ENCODE measurements around the gene SPRR2D. TPM values are rescaled to one million over a fixed set of nuclear protein-coding genes. Genes with fewer than 3 reads are reported as not detected.
"Not testable (repeated sequence)": the region's sequence is repeated elsewhere in the genome, so short reads cannot be mapped to it uniquely, and the experiment has no call there.

The SPRR2D gene
- not detected in 2 replicates for total RNA-seq

- DNase-seq (ENCODE audit: low read depth in 2 of 2), result no peak
Observed at GRCh38 chr1:153040950-153041631, at the start of gene SPRR2D. Gene SPRR2D (minus strand): TSS chr1:153041120. CDS start chr1:153040346, 774 bp downstream.

- no peak for DNase-seq (ENCODE audit: low read depth in 2 of 2)
Observed at GRCh38 chr1:153087652-153088051, 46.7 kb upstream of the SPRR2D start.

- DNase-seq (ENCODE audit: low read depth in 2 of 2), result no peak
Observed at GRCh38 chr1:153081736-153082135, 40.8 kb upstream of the SPRR2D start.

DNA sequence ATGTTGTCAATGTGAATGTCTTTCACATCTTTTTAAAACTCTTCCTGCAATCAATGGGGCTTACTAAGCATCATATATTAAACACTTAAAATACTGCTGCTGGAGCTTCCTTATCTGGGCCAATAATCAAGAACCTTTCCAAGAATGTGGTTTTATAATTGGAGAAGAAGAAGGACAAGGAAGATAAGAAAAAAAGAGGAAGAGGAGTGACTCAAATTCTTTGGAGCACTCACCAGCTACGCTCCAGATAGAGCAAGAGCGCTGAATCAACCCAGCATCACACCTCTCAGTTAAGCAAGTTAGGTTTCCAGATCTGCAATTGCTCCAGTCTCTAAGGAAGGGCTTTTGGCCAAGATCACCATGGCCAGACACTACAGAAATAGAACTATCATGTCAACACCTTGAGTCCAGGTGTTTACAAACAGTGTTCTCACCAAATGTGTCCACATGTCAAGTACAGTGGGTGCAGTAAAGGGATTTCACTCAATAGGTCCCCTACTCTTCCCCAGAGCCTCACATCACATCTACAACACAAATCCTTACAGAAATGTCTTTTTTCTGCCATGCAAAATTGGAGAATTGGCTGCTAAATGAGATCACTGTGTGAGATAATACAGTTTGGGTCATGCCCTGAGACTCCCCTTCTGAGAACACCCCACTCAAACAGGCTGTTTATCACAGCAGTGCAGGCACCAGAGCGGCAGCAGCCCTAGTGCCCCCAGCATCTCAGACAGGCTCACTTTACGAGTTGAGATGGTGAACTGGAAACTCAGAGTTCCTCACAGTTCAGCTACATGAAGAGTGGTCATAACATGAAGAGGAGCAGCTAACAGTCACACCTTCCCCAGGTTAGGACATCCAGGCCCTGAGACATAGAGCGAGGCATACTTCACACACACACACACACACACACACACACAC, 32.1 kb upstream of the SPRR2D start:
- DNase-seq (ENCODE audit: low read depth in 2 of 2), result no peak

GRCh38 chr1:153071511-153071910, 30.6 kb upstream of the SPRR2D start, which contains the start of gene SPRR2B:
Gene SPRR2B (minus strand): TSS chr1:153071611. CDS start chr1:153070839, 772 bp downstream.
- DNase-seq (ENCODE audit: low read depth in 2 of 2), result no peak

GRCh38 chr1:153070243-153070642, 29.3 kb upstream of the SPRR2D start:
- no peak for DNase-seq (ENCODE audit: low read depth in 2 of 2)

GRCh38 chr1:153058826-153059784, 18.2 kb upstream of the SPRR2D start:
- DNase-seq (ENCODE audit: low read depth in 2 of 2), result no peak

DNA sequence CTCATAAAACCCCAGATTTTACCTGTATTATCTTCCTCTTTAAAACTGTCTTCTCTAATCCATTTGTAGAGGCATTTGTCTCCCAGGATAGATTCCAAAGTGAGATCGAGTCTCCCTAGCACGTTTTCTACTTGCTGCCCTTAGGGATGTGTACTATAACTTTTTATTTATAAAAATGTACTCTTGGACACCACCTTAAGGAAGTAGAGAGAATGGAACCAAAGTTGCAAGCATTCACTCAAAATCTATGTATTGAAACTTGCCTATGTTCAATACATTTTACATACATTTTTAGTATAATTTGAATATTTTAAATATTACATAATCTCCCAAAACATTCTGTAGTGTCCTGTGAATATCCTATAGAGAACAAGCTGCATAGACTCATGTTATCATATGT, 17.2 kb upstream of the SPRR2D start:
- no peak for DNase-seq (ENCODE audit: low read depth in 2 of 2)

- no peak for DNase-seq (ENCODE audit: low read depth in 2 of 2)
Observed at GRCh38 chr1:153057375-153057774, 16.5 kb upstream of the SPRR2D start, which contains the start of gene SPRR2A. Gene SPRR2A (minus strand): TSS chr1:153057512. CDS start chr1:153056735, 777 bp downstream.

DNA sequence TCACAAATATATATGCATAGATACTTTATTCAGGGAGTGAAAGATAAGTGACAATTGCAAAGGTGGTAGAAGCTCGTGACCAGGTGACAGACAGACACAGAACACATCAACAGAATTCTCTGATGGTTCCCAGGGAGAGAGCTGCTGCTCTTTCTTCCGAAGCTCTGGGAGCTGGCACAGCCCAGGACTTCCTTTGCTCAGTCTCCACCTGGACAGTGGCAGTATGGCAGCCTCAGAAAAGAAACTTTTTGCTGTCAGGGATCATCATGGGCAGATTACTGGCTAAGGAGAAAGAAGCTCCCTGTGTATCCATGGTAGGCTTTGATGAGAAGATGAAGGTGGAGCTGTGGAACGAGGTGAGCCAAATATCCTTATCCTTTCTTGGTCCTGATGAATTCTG, 15.2 kb upstream of the SPRR2D start:
- DNase-seq (ENCODE audit: low read depth in 2 of 2), result not testable (repeated sequence)

DNA sequence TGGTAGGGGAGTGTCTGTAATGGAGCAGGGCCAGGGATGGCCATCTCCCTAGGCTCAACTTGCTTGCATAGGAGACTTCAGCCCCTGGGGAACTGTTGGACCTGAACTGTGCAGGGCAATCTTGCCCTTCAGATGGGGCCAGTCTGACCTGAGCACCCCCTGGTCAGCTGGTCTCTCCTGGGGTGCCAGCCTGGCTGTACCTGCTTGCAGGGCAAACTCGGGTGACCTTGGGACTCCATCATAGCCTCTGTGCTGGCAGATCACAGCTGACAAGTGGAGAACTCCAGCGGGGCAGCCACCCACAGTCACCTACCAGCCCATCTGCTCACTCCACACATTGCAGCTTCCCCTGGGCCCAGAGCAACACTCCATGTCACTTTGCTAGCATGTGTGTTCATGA, 8.3 kb upstream of the SPRR2D start:
- no peak for DNase-seq (ENCODE audit: low read depth in 2 of 2)

GRCh38 chr1:153035211-153035610, 5.7 kb downstream of the SPRR2D start:
- no peak for DNase-seq (ENCODE audit: low read depth in 2 of 2)

DNA sequence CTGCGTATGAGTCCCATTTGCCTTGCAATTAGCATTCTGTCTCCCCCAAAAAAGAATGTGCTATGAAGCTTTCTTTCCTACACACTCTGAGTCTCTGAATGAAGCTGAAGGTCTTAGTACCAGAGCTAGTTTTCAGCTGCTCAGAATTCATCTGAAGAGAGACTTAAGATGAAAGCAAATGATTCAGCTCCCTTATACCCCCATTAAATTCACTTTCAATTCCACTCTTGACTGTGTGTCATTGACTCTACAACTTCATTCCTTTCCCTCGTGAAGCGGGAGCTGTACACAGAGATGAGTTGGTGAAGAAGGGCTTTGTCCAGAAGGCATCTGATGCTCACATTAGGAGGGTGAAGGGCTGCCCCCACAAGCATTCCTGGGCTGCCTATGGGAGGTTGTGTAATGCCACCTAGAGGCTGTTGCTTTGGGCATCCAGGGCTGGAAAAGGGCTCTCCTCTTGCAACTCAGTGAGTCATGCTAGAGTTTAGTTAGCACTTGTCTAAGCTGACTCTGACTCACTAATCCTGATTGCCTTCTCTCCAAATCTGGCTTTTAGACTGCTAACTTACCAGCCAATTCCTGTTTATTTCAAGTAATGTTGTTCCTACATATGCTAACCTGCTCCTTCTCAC, 8.1 kb downstream of the SPRR2D start:
- peak; percentile 0 to 35 for DNase-seq (ENCODE audit: low read depth in 2 of 2)

DNA sequence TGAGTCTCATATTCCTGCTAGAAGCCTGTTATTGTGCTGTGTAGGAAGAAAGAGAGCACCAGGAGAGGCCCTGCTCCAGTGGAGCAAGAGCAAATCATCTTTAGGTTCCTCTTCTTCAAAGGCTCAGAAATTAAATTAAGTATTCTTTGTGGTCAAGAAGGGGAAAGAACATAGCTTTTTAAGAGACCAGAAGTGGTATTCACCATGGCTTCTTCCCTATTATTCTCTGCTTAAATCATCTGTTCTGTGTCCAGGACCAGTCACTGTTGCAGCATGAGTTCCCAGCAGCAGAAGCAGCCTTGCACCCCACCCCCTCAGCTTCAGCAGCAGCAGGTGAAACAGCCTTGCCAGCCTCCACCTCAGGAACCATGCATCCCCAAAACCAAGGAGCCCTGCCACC, 8.8 kb downstream of the SPRR2D start:
- DNase-seq (ENCODE audit: low read depth in 2 of 2), result no peak

GRCh38 chr1:153030895-153031294, 10.0 kb downstream of the SPRR2D start, which contains the start of gene SPRR1B:
Gene SPRR1B (plus strand): TSS chr1:153031203. CDS start chr1:153032346, 1,143 bp downstream.
- DNase-seq (ENCODE audit: low read depth in 2 of 2), result no peak

GRCh38 chr1:153028766-153029165, 12.2 kb downstream of the SPRR2D start:
- no peak for DNase-seq (ENCODE audit: low read depth in 2 of 2)

GRCh38 chr1:153025797-153026196, 15.1 kb downstream of the SPRR2D start:
- DNase-seq (ENCODE audit: low read depth in 2 of 2), result no peak

DNA sequence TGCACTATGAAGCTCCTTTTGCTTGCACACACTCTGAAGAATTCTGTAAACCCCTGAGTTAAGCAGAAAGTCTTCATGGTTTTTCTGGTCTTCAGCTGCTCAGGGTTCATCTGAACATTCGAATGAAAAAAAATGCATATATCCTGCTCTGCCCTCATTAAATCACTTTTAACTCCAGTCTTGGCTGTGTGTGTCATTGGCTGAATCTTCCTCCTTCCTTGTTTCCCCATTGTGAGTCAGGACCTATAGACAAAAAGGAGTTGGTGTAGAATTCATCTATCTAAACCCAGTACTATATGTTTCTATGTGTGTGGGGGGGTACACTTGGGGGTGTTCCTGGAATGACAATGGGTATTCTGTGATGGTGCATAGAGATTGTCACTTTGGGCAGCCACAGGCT, 16.5 kb downstream of the SPRR2D start:
- DNase-seq (ENCODE audit: low read depth in 2 of 2), result no peak

- no peak for DNase-seq (ENCODE audit: low read depth in 2 of 2)
Observed at GRCh38 chr1:153023109-153023508, 17.8 kb downstream of the SPRR2D start.

DNA sequence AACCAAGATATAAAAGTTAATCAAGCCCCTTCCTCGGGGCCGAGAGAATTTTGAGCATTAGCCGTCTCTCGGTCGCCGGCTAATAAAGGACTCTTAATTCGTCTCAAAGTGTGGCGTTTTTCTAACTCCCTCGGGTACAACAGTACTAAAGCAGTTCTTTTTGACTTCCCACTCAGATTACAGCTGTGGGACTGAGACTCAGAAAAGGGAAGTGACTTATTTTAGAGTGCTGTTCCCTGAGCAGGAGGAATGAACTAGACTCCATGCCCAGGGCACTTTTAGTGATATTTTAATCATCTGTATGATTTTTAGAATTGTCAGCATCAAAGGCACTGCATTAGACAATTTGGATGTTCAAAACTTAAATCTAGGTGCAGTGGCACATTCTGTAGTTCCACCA, 18.6 kb downstream of the SPRR2D start:
- DNase-seq (ENCODE audit: low read depth in 2 of 2), result not testable (repeated sequence)

DNA sequence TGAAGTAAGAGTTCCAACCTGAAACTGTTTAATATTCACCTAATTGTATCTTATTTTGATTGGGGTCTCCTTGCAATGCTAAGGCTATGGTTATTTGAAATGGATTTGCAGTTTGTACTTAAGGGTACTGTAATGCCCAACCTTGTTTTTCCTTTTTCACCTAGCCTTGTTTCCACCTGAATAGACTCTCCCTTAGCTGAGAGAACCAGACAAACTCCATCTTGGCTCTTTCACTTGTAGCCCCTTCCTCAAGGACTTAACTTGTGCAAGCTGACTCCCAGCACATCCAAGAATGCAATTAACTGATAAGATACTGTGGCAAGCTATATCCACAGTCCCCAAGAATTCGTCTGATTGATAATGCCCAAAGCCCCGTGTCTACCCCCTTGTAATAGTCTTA, 19.1 kb downstream of the SPRR2D start:
- DNase-seq (ENCODE audit: low read depth in 2 of 2), result not testable (repeated sequence)
